ENCODE measurements around the gene ALK. TPM values are rescaled to one million over a fixed set of nuclear protein-coding genes. Genes with fewer than 3 reads are reported as not detected.

The ALK gene
- total and polyA plus RNA-seq, 2 donors (not counting 1 experiment from before 2014, with no cell fraction given): under 0.01 to 0.02 TPM

DNA sequence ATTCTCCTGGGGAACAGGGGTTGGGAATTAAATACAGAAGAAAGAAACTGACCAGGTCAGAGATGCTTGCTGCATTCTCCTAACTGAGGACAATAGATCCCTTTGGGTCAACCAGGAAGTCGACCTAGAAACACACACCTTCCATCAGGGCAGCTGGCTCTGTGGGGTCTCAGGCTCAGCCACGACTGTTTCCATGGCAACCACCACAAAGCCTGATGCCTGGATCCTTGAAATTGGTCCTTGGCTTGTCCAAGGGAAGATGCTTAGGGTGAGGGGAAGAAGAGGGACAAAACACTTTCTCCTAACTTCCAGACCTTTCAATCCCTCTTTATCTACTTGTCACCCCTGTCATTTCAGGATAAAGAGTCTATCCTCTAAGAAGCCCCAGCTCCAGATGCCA lies 194.4 kb downstream of the ALK start:
- Histone ChIP-seq H3K36me3 (ENCODE audit: control insufficient read depth, insufficient read depth, low read length) (no peaks in the 10 kb centered on the region), H3K27me3 (ENCODE audit: control insufficient read depth, insufficient read depth, low read length) (no peaks in the 10 kb centered on the region), H3K4me1 (ENCODE audit: control insufficient read depth, extremely low read depth, insufficient read depth, low read length) (no peaks in the 10 kb centered on the region), H3K4me2 (ENCODE audit: extremely low read depth, insufficient read depth, low read length) (no peak overlapping the region), H3K9me3 (ENCODE audit: control insufficient read depth, insufficient read depth, low read depth, low read length) (no peaks in the 10 kb centered on the region), H3K79me2 (ENCODE audit: control insufficient read depth, insufficient read depth, low read length) (no peaks in the 10 kb centered on the region), H3K27ac (ENCODE audit: insufficient read depth, low read length) (no peak overlapping the region), H4K20me1 (ENCODE audit: control insufficient read depth, extremely low read depth, insufficient read depth, low read length) (no peaks in the 10 kb centered on the region), H2AFZ (ENCODE audit: low read length) (no peak overlapping the region), H3K9ac (ENCODE audit: insufficient read depth, low read length) (no peak overlapping the region), H3K4me3 (replicated peaks in 1 of 4; ENCODE audit: control extremely low read depth in 1 of 4, insufficient read depth in 1 of 4, low read depth in 3 of 4, low read length in 4 of 4) (no peak overlapping the region)
- TF ChIP-seq EZH2 (IDR thresholded peaks at IDR 0.05; ENCODE audit: low read length, missing control alignments): no peak
- TF ChIP-seq, protein P1, sequence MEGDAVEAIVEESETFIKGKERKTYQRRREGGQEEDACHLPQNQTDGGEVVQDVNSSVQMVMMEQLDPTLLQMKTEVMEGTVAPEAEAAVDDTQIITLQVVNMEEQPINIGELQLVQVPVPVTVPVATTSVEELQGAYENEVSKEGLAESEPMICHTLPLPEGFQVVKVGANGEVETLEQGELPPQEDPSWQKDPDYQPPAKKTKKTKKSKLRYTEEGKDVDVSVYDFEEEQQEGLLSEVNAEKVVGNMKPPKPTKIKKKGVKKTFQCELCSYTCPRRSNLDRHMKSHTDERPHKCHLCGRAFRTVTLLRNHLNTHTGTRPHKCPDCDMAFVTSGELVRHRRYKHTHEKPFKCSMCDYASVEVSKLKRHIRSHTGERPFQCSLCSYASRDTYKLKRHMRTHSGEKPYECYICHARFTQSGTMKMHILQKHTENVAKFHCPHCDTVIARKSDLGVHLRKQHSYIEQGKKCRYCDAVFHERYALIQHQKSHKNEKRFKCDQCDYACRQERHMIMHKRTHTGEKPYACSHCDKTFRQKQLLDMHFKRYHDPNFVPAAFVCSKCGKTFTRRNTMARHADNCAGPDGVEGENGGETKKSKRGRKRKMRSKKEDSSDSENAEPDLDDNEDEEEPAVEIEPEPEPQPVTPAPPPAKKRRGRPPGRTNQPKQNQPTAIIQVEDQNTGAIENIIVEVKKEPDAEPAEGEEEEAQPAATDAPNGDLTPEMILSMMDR (conservative IDR thresholded peaks at IDR 0.05 in 1 of 2, IDR thresholded peaks at IDR 0.05 in 1 of 2; ENCODE audit: low read depth in 1 of 2, low read length in 2 of 2): no peak
- no peak for DNase-seq (ENCODE audit: low read depth in 2 of 2)

DNA sequence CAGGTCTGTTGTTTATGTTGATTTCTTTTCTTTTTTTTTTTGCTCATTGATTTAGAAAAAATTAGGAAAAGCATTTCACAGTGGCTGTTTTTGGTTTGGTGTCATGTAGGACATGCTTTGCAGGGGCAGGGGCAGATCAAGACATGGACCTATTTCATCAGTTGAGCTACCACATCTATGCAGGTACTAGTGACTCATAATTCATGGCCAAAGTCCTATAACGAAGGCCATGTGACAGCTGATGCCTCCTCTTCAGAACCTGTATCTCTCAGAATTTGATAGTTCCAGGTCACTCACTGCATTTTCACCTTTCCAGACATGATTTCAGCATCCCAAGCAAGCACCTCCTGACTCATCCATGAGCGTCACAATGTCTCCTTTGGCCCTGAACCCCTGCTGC lies 195.8 kb downstream of the ALK start:
- Histone ChIP-seq H3K36me3 (ENCODE audit: control insufficient read depth, insufficient read depth, low read length) (no peaks in the 10 kb centered on the region), H3K79me2 (ENCODE audit: control insufficient read depth, insufficient read depth, low read length) (no peaks in the 10 kb centered on the region), H3K27me3 (ENCODE audit: control insufficient read depth, insufficient read depth, low read length) (peaks cover 2% of the 10 kb centered on the region), H3K4me3 (replicated peaks in 1 of 4; ENCODE audit: control extremely low read depth in 1 of 4, insufficient read depth in 1 of 4, low read depth in 3 of 4, low read length in 4 of 4) (no peak overlapping the region), H3K9ac (ENCODE audit: insufficient read depth, low read length) (no peak overlapping the region), H3K9me3 (ENCODE audit: control insufficient read depth, insufficient read depth, low read depth, low read length) (no peaks in the 10 kb centered on the region), H3K4me2 (ENCODE audit: extremely low read depth, insufficient read depth, low read length) (no peak overlapping the region), H4K20me1 (ENCODE audit: control insufficient read depth, extremely low read depth, insufficient read depth, low read length) (no peaks in the 10 kb centered on the region), H3K4me1 (ENCODE audit: control insufficient read depth, extremely low read depth, insufficient read depth, low read length) (no peaks in the 10 kb centered on the region), H3K27ac (ENCODE audit: insufficient read depth, low read length) (no peak overlapping the region), H2AFZ (ENCODE audit: low read length) (no peak overlapping the region)
- DNase-seq (ENCODE audit: low read depth in 2 of 2): no peak
- TF ChIP-seq EZH2 (IDR thresholded peaks at IDR 0.05; ENCODE audit: low read length, missing control alignments): no peak
- TF ChIP-seq, protein P1 (conservative IDR thresholded peaks at IDR 0.05 in 1 of 2, IDR thresholded peaks at IDR 0.05 in 1 of 2; ENCODE audit: low read depth in 1 of 2, low read length in 2 of 2): no peak

DNA sequence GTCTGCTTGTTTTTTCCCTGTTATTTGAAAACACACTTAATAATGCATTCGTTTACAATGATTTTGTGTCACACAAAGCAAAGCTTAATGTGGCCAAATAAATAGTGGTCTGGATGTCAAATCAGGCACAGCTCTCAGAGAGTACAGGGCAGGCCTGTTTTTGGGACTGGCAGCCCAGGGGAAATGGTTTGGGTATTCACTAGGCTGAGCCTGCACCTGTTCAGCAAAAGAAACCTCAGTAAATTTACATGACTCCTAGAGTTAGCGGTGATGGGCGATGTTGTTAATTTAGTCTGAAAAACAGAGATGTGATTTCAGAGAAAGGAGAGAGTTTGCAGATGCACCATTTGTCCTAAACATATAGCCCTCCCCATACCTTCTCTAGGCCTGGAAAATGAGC lies 197.1 kb downstream of the ALK start:
- no peaks in the 10 kb centered on the region for H3K9me3 ChIP-seq (ENCODE audit: control insufficient read depth, insufficient read depth, low read depth, low read length)
- H3K4me1 ChIP-seq (ENCODE audit: control insufficient read depth, extremely low read depth, insufficient read depth, low read length): no peaks in the 10 kb centered on the region
- H3K79me2 ChIP-seq (ENCODE audit: control insufficient read depth, insufficient read depth, low read length): no peaks in the 10 kb centered on the region
- H3K27me3 ChIP-seq (ENCODE audit: control insufficient read depth, insufficient read depth, low read length): peaks cover 2% of the 10 kb centered on the region
- no peaks in the 10 kb centered on the region for H4K20me1 ChIP-seq (ENCODE audit: control insufficient read depth, extremely low read depth, insufficient read depth, low read length)
- H3K4me2 ChIP-seq (ENCODE audit: extremely low read depth, insufficient read depth, low read length): no peak overlapping the region
- H3K36me3 ChIP-seq (ENCODE audit: control insufficient read depth, insufficient read depth, low read length): no peaks in the 10 kb centered on the region
- no peak overlapping the region for H3K9ac ChIP-seq (ENCODE audit: insufficient read depth, low read length)
- no peak overlapping the region for H2AFZ ChIP-seq (ENCODE audit: low read length)
- TF ChIP-seq, protein P1 (conservative IDR thresholded peaks at IDR 0.05 in 1 of 2, IDR thresholded peaks at IDR 0.05 in 1 of 2; ENCODE audit: low read depth in 1 of 2, low read length in 2 of 2): no peak
- no peak for TF ChIP-seq EZH2 (IDR thresholded peaks at IDR 0.05; ENCODE audit: low read length, missing control alignments)
- no peak overlapping the region for H3K27ac ChIP-seq (ENCODE audit: insufficient read depth, low read length)
- no peak for DNase-seq (ENCODE audit: low read depth in 2 of 2)
- no peak overlapping the region for H3K4me3 ChIP-seq (replicated peaks in 1 of 4; ENCODE audit: control extremely low read depth in 1 of 4, insufficient read depth in 1 of 4, low read depth in 3 of 4, low read length in 4 of 4)
